MM.1S (cell line): Measurements from ENCODE around the gene ARF3.

Experiments
- CTCF ChIP-seq: fragments of 300-600 bp; sonication (generic); IDR thresholded peaks from 2 replicates; pipeline ENCODE4 v1.5.1; 2016; ENCODE audit warnings: antibody characterized with exemption, low read length, mixed read lengths
- EZH2 ChIP-seq: fragments of 300-600 bp; sonication (generic); optimal IDR thresholded peaks from 2 replicates; pipeline ENCODE3; 2017; ENCODE audit warnings: low read depth, mild to moderate bottlenecking, antibody characterized with exemption, low read length, mixed read lengths

GRCh38 chr12:48901278-48901677 lies 56.0 kb downstream of the ARF3 start:
- TF ChIP-seq CTCF (no peak), EZH2 (no peak)
